IMR-90 (cell line): Measurements from ENCODE around the gene HOATZ.

Experiments used
- MXI1 ChIP-seq: IDR thresholded peaks from 2 replicates; pipeline ENCODE4 v1.6.1; 2012; ENCODE audit warnings: low read depth, mild to moderate bottlenecking, low read length, moderate library complexity, borderline replicate concordance
- TF ChIP-seq, protein P1 (sequence below): conservative IDR thresholded peaks from 2 replicates; pipeline ENCODE4 v1.5.1; 2012; ENCODE audit warnings: mild to moderate bottlenecking, low read depth, low read length, improper control_type of control experiment

DNA sequence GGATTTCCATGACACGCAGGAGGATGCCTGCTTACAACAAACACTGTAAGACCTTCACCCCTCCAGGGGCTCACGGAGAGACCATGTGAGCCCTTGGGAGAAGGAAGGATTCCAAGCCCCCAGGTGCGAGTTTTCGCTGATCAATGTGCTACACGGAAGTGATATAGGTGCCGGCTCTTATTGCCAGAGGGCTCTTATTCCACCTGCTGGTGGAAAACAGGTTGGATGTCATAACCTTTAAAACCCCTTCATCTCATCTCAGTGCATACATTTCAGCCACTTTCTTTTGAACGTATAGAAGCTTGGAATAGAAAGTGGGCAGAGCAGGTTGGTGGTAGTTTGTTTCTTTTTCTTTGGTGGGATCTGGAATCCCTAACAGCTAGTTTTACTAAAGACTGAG lies 51.7 kb downstream of the HOATZ start:
- TF ChIP-seq, protein P1, sequence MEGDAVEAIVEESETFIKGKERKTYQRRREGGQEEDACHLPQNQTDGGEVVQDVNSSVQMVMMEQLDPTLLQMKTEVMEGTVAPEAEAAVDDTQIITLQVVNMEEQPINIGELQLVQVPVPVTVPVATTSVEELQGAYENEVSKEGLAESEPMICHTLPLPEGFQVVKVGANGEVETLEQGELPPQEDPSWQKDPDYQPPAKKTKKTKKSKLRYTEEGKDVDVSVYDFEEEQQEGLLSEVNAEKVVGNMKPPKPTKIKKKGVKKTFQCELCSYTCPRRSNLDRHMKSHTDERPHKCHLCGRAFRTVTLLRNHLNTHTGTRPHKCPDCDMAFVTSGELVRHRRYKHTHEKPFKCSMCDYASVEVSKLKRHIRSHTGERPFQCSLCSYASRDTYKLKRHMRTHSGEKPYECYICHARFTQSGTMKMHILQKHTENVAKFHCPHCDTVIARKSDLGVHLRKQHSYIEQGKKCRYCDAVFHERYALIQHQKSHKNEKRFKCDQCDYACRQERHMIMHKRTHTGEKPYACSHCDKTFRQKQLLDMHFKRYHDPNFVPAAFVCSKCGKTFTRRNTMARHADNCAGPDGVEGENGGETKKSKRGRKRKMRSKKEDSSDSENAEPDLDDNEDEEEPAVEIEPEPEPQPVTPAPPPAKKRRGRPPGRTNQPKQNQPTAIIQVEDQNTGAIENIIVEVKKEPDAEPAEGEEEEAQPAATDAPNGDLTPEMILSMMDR, result no peak
- no peak for TF ChIP-seq MXI1
